IPS-NIHi7 (cell line): ENCODE data around the gene PGGHG.

Experiments
- DNase-seq: peaks from one replicate; pipeline ENCODE4 v3.0.0; 2012; ENCODE audit warnings: mixed read lengths; ENCODE audit errors: extremely low spot score

Gene PGGHG

GRCh38 chr11:269146-269890, 19.6 kb upstream of the PGGHG start:
- DNase-seq = no peak

- peak; percentile 6 for DNase-seq
Measured at GRCh38 chr11:270451-271318, 18.2 kb upstream of the PGGHG start.

GRCh38 chr11:271319-271715, 17.6 kb upstream of the PGGHG start:
- DNase-seq = peak; percentile 4

- DNase-seq = peak; percentile 3
Measured at GRCh38 chr11:272195-272930, 16.6 kb upstream of the PGGHG start.

GRCh38 chr11:272931-273198, 16.1 kb upstream of the PGGHG start:
- DNase-seq = no peak

- DNase-seq = no peak
Measured at GRCh38 chr11:276219-276618, 12.7 kb upstream of the PGGHG start.

- no peak for DNase-seq
Measured at GRCh38 chr11:278001-278951, 10.7 kb upstream of the PGGHG start, which contains the start of gene NLRP6. NLRP6 (plus strand) TSS chr11:278407; CDS start chr11:278570, 163 bp downstream.

- DNase-seq = no peak
Measured at GRCh38 chr11:279040-279965, 9.6 kb upstream of the PGGHG start.

GRCh38 chr11:279966-280705, 8.8 kb upstream of the PGGHG start:
- no peak for DNase-seq

GRCh38 chr11:280706-281485, 8.0 kb upstream of the PGGHG start:
- no peak for DNase-seq

GRCh38 chr11:281486-282161, 7.3 kb upstream of the PGGHG start:
- no peak for DNase-seq

- no peak for DNase-seq
Measured at GRCh38 chr11:282171-282570, 6.8 kb upstream of the PGGHG start.

GRCh38 chr11:282630-283360, 6.1 kb upstream of the PGGHG start:
- no peak for DNase-seq

- DNase-seq = no peak
Measured at GRCh38 chr11:283405-284104, 5.4 kb upstream of the PGGHG start.

- no peak for DNase-seq
Measured at GRCh38 chr11:284105-285020, 4.6 kb upstream of the PGGHG start.
